ENCODE measurements around the gene RFNG. TPM values are rescaled to one million over a fixed set of nuclear protein-coding genes. Genes with fewer than 3 reads are reported as not detected.

The RFNG gene
- total RNA-seq, 4 donors from 2014 or later: 36.0 to 49.0 (median 38.3) TPM

DNA sequence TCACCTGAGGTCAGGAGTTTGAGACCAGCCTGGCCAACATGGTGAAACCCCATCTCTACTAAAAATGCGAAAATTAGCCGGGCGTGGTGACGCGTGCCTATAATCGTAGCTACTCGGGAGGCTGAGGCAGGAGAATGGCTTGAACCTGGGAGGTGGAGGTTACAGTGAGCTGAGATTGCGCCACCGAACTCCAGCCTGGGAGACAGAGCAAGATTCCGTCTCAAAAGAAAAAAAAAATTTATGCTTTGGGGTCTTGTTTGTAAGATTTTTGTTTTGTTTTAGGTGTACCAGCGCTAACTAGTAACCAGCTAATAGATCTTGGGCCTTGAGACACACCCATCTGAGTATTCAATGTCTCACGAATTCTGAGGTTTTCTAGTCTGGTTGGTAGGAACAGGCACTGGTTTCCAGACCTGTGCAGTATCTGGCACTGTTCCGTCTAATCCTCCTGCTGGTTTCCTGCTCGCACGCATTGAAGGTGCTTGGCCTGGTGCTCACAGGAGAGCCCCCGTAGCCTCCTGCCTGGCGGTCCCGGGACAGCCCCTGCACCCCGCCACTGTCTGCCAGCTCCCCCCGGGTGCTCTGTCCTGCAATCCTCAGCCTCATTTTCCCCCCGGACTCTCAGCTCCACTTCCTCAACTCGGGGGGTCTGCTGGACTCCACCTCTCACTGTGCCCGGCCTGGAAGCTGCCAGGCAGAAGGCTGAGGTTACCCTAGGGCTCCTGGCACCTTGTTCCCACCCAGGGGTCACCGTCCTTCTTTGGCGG lies 24.6 kb upstream of the RFNG start:
- H3K27ac ChIP-seq: no peak overlapping the region

DNA sequence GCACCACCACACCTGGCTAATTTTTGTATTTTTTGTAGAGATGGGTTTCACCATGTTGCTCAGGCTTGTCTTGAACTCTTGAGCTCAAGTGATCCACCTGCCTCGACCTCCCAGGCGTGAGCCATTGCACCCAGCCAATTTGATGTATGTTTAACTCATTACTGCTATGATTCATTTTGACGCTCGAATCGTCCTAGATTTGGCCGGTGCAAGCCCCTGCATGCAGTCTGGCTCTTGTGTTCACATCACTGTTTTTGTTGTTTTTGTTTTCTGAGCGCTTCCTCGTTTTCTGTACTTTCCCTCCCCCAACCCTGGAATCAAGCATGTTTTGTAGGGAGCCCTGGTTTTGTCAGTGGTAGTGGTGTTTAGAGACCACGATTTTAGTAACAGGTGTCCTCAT lies 21.8 kb upstream of the RFNG start:
- 73 to 78% methylated on average over 9 of the region's 9 CpGs for WGBS, 2 donors
- Histone ChIP-seq H3K4me1 (no peaks in the 10 kb centered on the region), H3K36me3 (no peaks in the 10 kb centered on the region), H3K27me3 (no peaks in the 10 kb centered on the region), H3K9me3 (no peaks in the 10 kb centered on the region), H3K27ac (no peak overlapping the region), H3K4me3 (replicated peaks in 1 of 3) (no peak overlapping the region)
- intact Hi-C loops (cut with DNase I): no loop called here
- no peak for DNase-seq
- TF ChIP-seq POLR2A (IDR thresholded peaks at IDR 0.05): no peak
- TF ChIP-seq, protein P1, sequence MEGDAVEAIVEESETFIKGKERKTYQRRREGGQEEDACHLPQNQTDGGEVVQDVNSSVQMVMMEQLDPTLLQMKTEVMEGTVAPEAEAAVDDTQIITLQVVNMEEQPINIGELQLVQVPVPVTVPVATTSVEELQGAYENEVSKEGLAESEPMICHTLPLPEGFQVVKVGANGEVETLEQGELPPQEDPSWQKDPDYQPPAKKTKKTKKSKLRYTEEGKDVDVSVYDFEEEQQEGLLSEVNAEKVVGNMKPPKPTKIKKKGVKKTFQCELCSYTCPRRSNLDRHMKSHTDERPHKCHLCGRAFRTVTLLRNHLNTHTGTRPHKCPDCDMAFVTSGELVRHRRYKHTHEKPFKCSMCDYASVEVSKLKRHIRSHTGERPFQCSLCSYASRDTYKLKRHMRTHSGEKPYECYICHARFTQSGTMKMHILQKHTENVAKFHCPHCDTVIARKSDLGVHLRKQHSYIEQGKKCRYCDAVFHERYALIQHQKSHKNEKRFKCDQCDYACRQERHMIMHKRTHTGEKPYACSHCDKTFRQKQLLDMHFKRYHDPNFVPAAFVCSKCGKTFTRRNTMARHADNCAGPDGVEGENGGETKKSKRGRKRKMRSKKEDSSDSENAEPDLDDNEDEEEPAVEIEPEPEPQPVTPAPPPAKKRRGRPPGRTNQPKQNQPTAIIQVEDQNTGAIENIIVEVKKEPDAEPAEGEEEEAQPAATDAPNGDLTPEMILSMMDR (IDR thresholded peaks at IDR 0.05): no peak

More for the DNA sequence above, 24.6 kb upstream of the RFNG start:
- Histone ChIP-seq H3K9me3 (no peaks in the 10 kb centered on the region), H3K4me3 (replicated peaks in 1 of 3) (no peak overlapping the region), H3K36me3 (peaks cover 4 to 22% of the 10 kb centered on the region in 2 donors), H3K4me1 (no peaks in the 10 kb centered on the region), H3K27me3 (no peaks in the 10 kb centered on the region)
- DNase-seq: no peak
- intact Hi-C loops (cut with DNase I): no loop called here
- 85 to 89% methylated on average over 25 of the region's 25 CpGs for WGBS, 2 donors
- TF ChIP-seq, protein P1 (IDR thresholded peaks at IDR 0.05): no peak
- no peak for TF ChIP-seq POLR2A (IDR thresholded peaks at IDR 0.05)

DNA sequence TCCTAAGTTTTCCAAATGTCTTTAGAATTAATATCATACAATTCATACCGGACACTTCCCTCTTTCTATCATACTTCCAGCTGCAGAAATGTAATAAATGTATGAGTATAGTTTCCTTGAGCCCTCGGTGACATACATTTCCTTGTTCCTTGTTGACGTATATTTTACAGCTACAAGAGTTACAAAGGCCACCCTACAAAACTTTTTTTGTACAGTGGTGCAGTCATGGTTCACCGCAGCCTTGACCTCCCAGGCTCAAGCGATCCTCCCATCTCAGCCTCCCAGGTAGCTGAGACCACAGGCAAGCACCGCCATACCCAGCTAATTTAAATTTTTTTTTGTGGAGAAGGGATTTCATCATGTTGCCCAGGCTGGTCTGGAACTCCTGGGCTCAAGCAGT lies 21.2 kb upstream of the RFNG start:
- H3K36me3 ChIP-seq: no peaks in the 10 kb centered on the region

DNA sequence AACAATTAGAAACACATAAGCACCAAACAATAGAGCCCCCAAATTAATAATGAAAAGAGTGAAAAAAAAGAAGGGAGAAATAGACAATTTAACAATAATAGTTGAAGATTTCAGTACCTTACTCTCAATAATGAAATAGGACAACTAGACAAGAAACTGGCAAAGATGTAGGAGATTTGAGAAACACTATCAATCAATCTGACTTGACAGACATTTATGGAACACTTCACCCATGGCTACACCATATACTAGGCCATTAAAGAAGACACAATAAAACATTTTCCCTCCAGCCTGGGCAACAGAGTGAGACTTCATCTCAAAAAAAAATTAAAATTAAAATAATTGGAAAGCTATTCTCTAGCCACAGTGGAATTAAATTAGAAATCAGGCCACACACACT lies 19.0 kb upstream of the RFNG start:
- intact Hi-C loops (cut with DNase I): no loop called here
- H3K9me3 ChIP-seq: no peaks in the 10 kb centered on the region
- no peaks in the 10 kb centered on the region for H3K36me3 ChIP-seq
- TF ChIP-seq POLR2A (IDR thresholded peaks at IDR 0.05): no peak
- TF ChIP-seq, protein P1 (IDR thresholded peaks at IDR 0.05): no peak
- H3K27me3 ChIP-seq: no peaks in the 10 kb centered on the region
- H3K27ac ChIP-seq: no peak overlapping the region
- no peak for DNase-seq
- H3K4me1 ChIP-seq: peaks cover 7 to 9% of the 10 kb centered on the region in 2 donors
- no peak overlapping the region for H3K4me3 ChIP-seq (replicated peaks in 1 of 3)

More for the DNA sequence above, 21.2 kb upstream of the RFNG start:
- DNase-seq: no peak
- H3K9me3 ChIP-seq: no peaks in the 10 kb centered on the region
- no peaks in the 10 kb centered on the region for H3K4me1 ChIP-seq
- no peak overlapping the region for H3K4me3 ChIP-seq (replicated peaks in 1 of 3)
- WGBS, 2 donors: 86 to 92% methylated on average over 6 of the region's 6 CpGs
- TF ChIP-seq, protein P1 (IDR thresholded peaks at IDR 0.05): no peak
- TF ChIP-seq POLR2A (IDR thresholded peaks at IDR 0.05): no peak
- H3K27ac ChIP-seq: no peak overlapping the region
- intact Hi-C loops (cut with DNase I): no loop called here
- H3K27me3 ChIP-seq: no peaks in the 10 kb centered on the region

DNA sequence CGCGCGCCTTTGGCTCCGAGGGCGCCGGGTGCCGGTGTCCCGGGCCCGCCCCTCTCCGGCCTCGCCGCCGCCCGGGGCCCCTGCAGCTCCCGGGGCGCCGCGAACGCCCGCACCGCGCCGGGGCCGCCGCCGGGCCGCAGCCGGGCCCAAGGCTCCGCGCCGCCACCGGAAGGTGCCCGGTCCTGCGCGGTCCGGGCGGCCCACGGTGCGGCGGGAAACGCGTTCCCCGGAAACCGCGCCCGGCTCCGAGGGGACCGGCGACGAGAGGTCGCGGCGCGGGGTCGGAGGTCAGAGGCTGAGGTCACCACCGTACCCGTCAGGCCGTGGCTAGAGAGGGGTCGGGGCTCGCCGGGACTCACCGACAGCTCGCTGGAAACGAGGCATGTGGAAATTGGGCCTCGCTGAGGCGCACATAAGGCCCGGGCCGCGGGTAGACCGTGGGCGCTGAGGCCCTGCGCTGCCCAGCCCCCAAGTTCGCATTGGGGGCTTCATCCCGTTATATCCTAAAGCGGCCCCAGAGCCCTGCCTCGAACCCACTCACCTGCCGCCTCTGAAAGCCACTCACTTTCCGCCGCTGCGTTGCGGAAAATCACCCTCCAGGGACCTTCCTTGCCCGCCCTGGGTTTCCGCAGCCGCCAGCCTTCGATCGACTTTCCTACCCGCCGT lies 14.2 kb upstream of the RFNG start, which contains the start of gene DUS1L:
DUS1L (minus strand) TSS at position 167 of the 666 bp plus-strand sequence. CDS start 745 bp downstream, outside the sequence.
- peak; percentile 44 to 45 for DNase-seq
- Histone ChIP-seq H3K36me3 (peaks cover 9 to 22% of the 10 kb centered on the region in 2 donors), H3K4me1 (peaks cover 20 to 28% of the 10 kb centered on the region in 2 donors), H3K4me3 (replicated peaks in 1 of 3) (peak within 1 kb of the TSS; percentile 47 to 91 (median 79)), H3K27me3 (no peaks in the 10 kb centered on the region), H3K9me3 (no peaks in the 10 kb centered on the region), H3K27ac (peak within 1 kb of the TSS; percentile 84 to 94 (median 85))
- intact Hi-C loops (cut with DNase I): no loop called here
- peak; percentile 4 to 55 for TF ChIP-seq POLR2A (IDR thresholded peaks at IDR 0.05)
- TF ChIP-seq, protein P1 (IDR thresholded peaks at IDR 0.05): no peak
- 23 to 32% methylated on average over 23 to 40 of the region's 88 CpGs for WGBS, 2 donors

Measured in thyroid gland (tissue), 4 donors.